Measurements from ENCODE around the gene TMEM38A. TPM values are rescaled to one million over a fixed set of nuclear protein-coding genes. Genes with fewer than 3 reads are reported as not detected.
"Not testable (repeated sequence)": the region's sequence is repeated elsewhere in the genome, so short reads cannot be mapped to it uniquely, and the experiment has no call there.

TMEM38A gene
- total RNA-seq, 3 donors from 2014 or later: 5.6 to 6.0 (median 5.8) TPM

- Histone ChIP-seq H3K4me1 (ENCODE audit: low read depth) (no peaks in the 10 kb centered on the region), H3K36me3 (ENCODE audit: low read depth) (no peaks in the 10 kb centered on the region), H3K4me3 (no peak overlapping the region), H3K9me3 (no peaks in the 10 kb centered on the region)
- no peak for ATAC-seq
- DNase-seq: no peak
- intact Hi-C loops (cut with DNase I, micrococcal nuclease): no loop called here
- TF ChIP-seq, protein P1, sequence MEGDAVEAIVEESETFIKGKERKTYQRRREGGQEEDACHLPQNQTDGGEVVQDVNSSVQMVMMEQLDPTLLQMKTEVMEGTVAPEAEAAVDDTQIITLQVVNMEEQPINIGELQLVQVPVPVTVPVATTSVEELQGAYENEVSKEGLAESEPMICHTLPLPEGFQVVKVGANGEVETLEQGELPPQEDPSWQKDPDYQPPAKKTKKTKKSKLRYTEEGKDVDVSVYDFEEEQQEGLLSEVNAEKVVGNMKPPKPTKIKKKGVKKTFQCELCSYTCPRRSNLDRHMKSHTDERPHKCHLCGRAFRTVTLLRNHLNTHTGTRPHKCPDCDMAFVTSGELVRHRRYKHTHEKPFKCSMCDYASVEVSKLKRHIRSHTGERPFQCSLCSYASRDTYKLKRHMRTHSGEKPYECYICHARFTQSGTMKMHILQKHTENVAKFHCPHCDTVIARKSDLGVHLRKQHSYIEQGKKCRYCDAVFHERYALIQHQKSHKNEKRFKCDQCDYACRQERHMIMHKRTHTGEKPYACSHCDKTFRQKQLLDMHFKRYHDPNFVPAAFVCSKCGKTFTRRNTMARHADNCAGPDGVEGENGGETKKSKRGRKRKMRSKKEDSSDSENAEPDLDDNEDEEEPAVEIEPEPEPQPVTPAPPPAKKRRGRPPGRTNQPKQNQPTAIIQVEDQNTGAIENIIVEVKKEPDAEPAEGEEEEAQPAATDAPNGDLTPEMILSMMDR (IDR thresholded peaks at IDR 0.05): no peak
These were observed 22.3 kb upstream of the TMEM38A start for GRCh38 chr19:16638666-16639065.

- H3K36me3 ChIP-seq (ENCODE audit: low read depth): no peaks in the 10 kb centered on the region
These were observed 20.0 kb upstream of the TMEM38A start for GRCh38 chr19:16640951-16641350.

GRCh38 chr19:16641695-16642094 lies 19.2 kb upstream of the TMEM38A start:
- DNase-seq: no peak
- Histone ChIP-seq H3K4me1 (ENCODE audit: low read depth) (no peaks in the 10 kb centered on the region), H3K4me3 (no peak overlapping the region), H3K36me3 (ENCODE audit: low read depth) (no peaks in the 10 kb centered on the region), H3K9me3 (no peaks in the 10 kb centered on the region)
- no peak for ATAC-seq
- TF ChIP-seq, protein P1 (IDR thresholded peaks at IDR 0.05): no peak
- intact Hi-C loops (cut with DNase I, micrococcal nuclease): no loop called here

More at GRCh38 chr19:16640951-16641350, 20.0 kb upstream of the TMEM38A start:
- no peaks in the 10 kb centered on the region for H3K9me3 ChIP-seq
- TF ChIP-seq, protein P1 (IDR thresholded peaks at IDR 0.05): no peak
- H3K4me3 ChIP-seq: no peak overlapping the region
- ATAC-seq: no peak
- intact Hi-C loops (cut with DNase I, micrococcal nuclease): no loop called here
- DNase-seq: no peak
- H3K4me1 ChIP-seq (ENCODE audit: low read depth): no peaks in the 10 kb centered on the region

DNA sequence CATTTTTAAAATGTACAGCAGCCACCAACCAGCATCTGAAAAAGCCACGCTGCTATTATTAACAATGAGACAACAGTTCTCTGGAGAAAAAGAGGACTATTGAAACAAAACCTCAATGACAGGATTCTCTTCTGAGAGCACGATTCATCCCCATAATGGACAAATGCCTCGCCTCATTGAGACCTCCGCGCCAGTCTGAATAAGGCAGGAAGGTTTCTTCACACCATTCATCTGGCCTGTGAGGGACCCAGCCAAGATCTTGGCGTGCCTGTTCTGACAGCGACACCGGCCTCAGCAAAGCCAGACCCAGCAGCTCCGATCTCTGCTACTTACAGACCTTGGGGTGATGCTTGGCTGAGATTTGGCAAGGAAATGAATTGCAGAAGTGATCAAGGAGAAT lies 15.8 kb upstream of the TMEM38A start:
- Histone ChIP-seq H3K36me3 (ENCODE audit: low read depth) (no peaks in the 10 kb centered on the region), H3K4me1 (ENCODE audit: low read depth) (no peaks in the 10 kb centered on the region), H3K9me3 (no peaks in the 10 kb centered on the region), H3K4me3 (no peak overlapping the region)
- ATAC-seq (no peak), DNase-seq (no peak)
- intact Hi-C loops (cut with DNase I, micrococcal nuclease): no loop called here
- TF ChIP-seq, protein P1 (IDR thresholded peaks at IDR 0.05): no peak

GRCh38 chr19:16649734-16650133 lies 11.2 kb upstream of the TMEM38A start:
- TF ChIP-seq, protein P1 (IDR thresholded peaks at IDR 0.05): no peak
- no peaks in the 10 kb centered on the region for H3K9me3 ChIP-seq
- DNase-seq (no peak), ATAC-seq (no peak)
- H3K4me3 ChIP-seq: no peak overlapping the region
- peaks cover 6% of the 10 kb centered on the region for H3K36me3 ChIP-seq (ENCODE audit: low read depth)
- no peaks in the 10 kb centered on the region for H3K4me1 ChIP-seq (ENCODE audit: low read depth)
- intact Hi-C loops (cut with DNase I, micrococcal nuclease): no loop called here

GRCh38 chr19:16650821-16651220 lies 10.1 kb upstream of the TMEM38A start:
- Histone ChIP-seq H3K9me3 (no peaks in the 10 kb centered on the region), H3K4me1 (ENCODE audit: low read depth) (no peaks in the 10 kb centered on the region), H3K36me3 (ENCODE audit: low read depth) (peaks cover 6% of the 10 kb centered on the region), H3K4me3 (no peak overlapping the region)
- TF ChIP-seq, protein P1 (IDR thresholded peaks at IDR 0.05): no peak
- DNase-seq: no peak
- intact Hi-C loops (cut with DNase I, micrococcal nuclease): no loop called here
- no peak for ATAC-seq

DNA sequence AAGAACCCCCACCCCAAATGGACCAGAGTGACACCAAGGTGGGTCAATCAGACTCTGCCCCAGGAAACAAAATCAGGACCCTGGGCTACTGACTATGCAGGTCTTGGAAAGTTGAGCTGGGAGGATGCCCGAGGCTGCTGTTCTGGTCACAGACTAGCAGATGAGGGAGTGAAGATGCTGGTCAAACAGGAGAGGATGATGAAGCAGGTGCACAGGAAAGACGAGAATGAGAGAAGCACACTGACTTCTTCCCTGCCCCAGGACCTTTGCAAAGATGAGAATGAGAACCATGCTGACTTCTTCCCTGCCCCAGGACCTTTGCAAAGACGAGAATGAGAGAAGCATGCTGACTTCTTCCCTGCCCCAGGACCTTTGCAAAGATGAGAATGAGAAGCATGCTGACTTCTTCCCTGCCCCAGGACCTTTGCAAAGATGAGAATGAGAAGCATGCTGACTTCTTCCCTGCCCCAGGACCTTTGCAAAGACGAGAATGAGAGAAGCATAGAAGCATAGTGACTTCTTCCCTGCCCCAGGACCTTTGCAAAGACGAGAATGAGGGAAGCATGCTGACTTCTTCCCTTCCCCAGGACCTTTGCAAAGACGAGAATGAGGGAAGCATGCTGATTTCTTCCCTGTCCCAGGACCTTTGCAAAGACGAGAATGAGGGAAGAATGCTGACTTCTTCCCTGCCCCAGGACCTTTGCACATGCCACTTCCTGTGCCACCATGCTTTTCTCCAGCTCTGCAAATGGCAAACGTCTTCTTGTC lies 9.3 kb upstream of the TMEM38A start:
- DNase-seq; H3K4me1 ChIP-seq (ENCODE audit: low read depth); H3K36me3 ChIP-seq (ENCODE audit: low read depth); H3K4me3 ChIP-seq; H3K9me3 ChIP-seq; intact Hi-C loops (cut with DNase I, micrococcal nuclease); ATAC-seq: not testable (repeated sequence)
